Right lobe of liver (tissue), 4 donors: Measurements from ENCODE around the gene TCEANC.

ENCODE experiments used
- POLR2A ChIP-seq: fragments of 450-650 bp; IDR thresholded peaks from one replicate; pipeline ENCODE4 v1.6.1; 2017; ENCODE audit warnings: antibody characterized with exemption, mild to moderate bottlenecking
- TF ChIP-seq, protein P1 (sequence below), 4 donors: fragments of 200-600 bp in 3 of 4; fragments of 450-650 bp in 1 of 4; IDR thresholded peaks; one replicate each; pipeline versions ENCODE4 v1.5.1 to v1.8.0; 2016 to 2022; ENCODE audit warnings: antibody characterized with exemption in 4 of 4, mild to moderate bottlenecking in 2 of 4
- donor health status: DM: no; HTN: no; CAD: no.
- donor health status: DM: no; HTN: no; CAD: no.
- donor health status: DM: no; HTN: yes; CAD: no.

DNA sequence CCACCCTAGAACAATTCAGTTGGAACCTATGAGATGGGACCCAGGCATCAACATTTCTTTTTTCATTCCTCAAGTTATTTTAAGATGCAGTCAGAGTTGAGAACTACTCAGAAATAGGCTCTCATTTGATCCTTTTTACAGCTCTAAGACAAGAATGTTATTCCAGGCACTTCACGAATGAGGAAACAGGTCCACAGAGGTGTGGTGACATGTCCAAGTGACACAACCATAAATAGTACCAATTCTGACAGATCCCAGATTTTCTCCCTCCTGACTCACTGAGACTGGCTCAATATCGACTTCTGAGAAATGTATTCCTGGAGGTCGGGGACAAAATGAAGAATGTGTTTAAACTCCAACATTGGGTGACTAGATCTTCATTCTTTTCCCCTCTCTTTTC is 11.1 kb downstream of the TCEANC start:
- TF ChIP-seq, protein P1, sequence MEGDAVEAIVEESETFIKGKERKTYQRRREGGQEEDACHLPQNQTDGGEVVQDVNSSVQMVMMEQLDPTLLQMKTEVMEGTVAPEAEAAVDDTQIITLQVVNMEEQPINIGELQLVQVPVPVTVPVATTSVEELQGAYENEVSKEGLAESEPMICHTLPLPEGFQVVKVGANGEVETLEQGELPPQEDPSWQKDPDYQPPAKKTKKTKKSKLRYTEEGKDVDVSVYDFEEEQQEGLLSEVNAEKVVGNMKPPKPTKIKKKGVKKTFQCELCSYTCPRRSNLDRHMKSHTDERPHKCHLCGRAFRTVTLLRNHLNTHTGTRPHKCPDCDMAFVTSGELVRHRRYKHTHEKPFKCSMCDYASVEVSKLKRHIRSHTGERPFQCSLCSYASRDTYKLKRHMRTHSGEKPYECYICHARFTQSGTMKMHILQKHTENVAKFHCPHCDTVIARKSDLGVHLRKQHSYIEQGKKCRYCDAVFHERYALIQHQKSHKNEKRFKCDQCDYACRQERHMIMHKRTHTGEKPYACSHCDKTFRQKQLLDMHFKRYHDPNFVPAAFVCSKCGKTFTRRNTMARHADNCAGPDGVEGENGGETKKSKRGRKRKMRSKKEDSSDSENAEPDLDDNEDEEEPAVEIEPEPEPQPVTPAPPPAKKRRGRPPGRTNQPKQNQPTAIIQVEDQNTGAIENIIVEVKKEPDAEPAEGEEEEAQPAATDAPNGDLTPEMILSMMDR (IDR thresholded peaks at IDR 0.05): no peak
- TF ChIP-seq POLR2A: no peak
